Liver (tissue), 9 donors: Measurements from ENCODE around the gene NINJ2. TPM values are rescaled to one million over a fixed set of nuclear protein-coding genes. Genes with fewer than 3 reads are reported as not detected.

ENCODE experiments used
- DNase-seq: peaks from one replicate; pipeline ENCODE4 v3.0.0-alpha.2; 2017; ENCODE audit warnings: low spot score
- H3K27ac ChIP-seq, 2 donors: one replicate each; pipeline ENCODE4 v1.7.0; 2013; ENCODE audit warnings: inconsistent platforms in 2 of 2, low read length in 2 of 2, control low read depth in 1 of 2, low read depth in 1 of 2, mild to moderate bottlenecking in 1 of 2
- H3K27me3 ChIP-seq, 4 donors: one replicate each; pipeline versions ENCODE4 v1.6.1 to v1.7.0; 2013; ENCODE audit warnings: low read length in 3 of 4, inconsistent platforms in 1 of 4, mild to moderate bottlenecking in 1 of 4, moderate library complexity in 1 of 4; ENCODE audit not compliant: control insufficient read depth in 4 of 4, insufficient read depth in 4 of 4
- H3K36me3 ChIP-seq, 4 donors: one replicate each; pipeline versions ENCODE4 v1.6.1 to v1.7.0; 2013; ENCODE audit warnings: low read length in 3 of 4, mild to moderate bottlenecking in 3 of 4, low read depth in 1 of 4, moderate library complexity in 1 of 4; ENCODE audit not compliant: control insufficient read depth in 4 of 4, insufficient read depth in 3 of 4
- H3K4me1 ChIP-seq, 4 donors: one replicate each; pipeline versions ENCODE4 v1.6.1 to v1.7.0; 2013; ENCODE audit warnings: low read length in 3 of 4, mild to moderate bottlenecking in 3 of 4, moderate library complexity in 1 of 4; ENCODE audit not compliant: control insufficient read depth in 4 of 4, insufficient read depth in 4 of 4
- H3K4me3 ChIP-seq, 3 donors: one replicate each; pipeline versions ENCODE4 v1.6.1 to v1.7.0; 2013; ENCODE audit warnings: low read length in 3 of 3, control low read depth in 1 of 3, low read depth in 1 of 3, mild to moderate bottlenecking in 1 of 3
- H3K9ac ChIP-seq, 2 donors: one replicate each; pipeline ENCODE4 v1.7.0; 2013; ENCODE audit warnings: low read length in 2 of 2, mild to moderate bottlenecking in 2 of 2, moderate library complexity in 2 of 2, control low read depth in 1 of 2, low read depth in 1 of 2
- H3K9me3 ChIP-seq, 4 donors: one replicate each; pipeline versions ENCODE4 v1.6.1 to v1.7.0; 2013; ENCODE audit warnings: low read length in 3 of 4; ENCODE audit not compliant: control insufficient read depth in 4 of 4
- FOXA1 ChIP-seq: IDR thresholded peaks from 2 replicates; pipeline ENCODE4 v1.6.1; 2016; ENCODE audit warnings: antibody characterized with exemption
- FOXA2 ChIP-seq: IDR thresholded peaks from 2 replicates; pipeline ENCODE4 v1.6.1; 2016; ENCODE audit warnings: antibody characterized with exemption
- GABPA ChIP-seq, 2 donors: IDR thresholded peaks in 1 of 2; conservative IDR thresholded peaks in 1 of 2; 2 replicates each; pipeline ENCODE4 v1.6.1; 2016; ENCODE audit warnings: antibody characterized with exemption in 2 of 2, mild to moderate bottlenecking in 1 of 2, moderate library complexity in 1 of 2
- HNF4G ChIP-seq: IDR thresholded peaks from 2 replicates; pipeline ENCODE4 v1.6.1; 2016; ENCODE audit warnings: antibody characterized with exemption
- JUND ChIP-seq, 2 donors: IDR thresholded peaks; 2 replicates each; pipeline ENCODE4 v1.6.1; 2016; ENCODE audit warnings: antibody characterized with exemption in 2 of 2
- NR2F2 ChIP-seq: IDR thresholded peaks from 2 replicates; pipeline ENCODE4 v1.6.1; 2016; ENCODE audit warnings: antibody characterized with exemption
- RAD21 ChIP-seq, 2 donors: IDR thresholded peaks; 2 replicates each; pipeline ENCODE4 v1.6.1; 2016; ENCODE audit warnings: antibody characterized with exemption in 2 of 2, mild to moderate bottlenecking in 2 of 2
- RXRA ChIP-seq, 2 donors: IDR thresholded peaks; 2 replicates each; pipeline ENCODE4 v1.6.1; 2017 to 2018; ENCODE audit warnings: antibody characterized with exemption in 2 of 2, mild to moderate bottlenecking in 1 of 2
- SP1 ChIP-seq: IDR thresholded peaks from 2 replicates; pipeline ENCODE4 v1.6.1; 2018; ENCODE audit warnings: antibody characterized with exemption, mild to moderate bottlenecking
- YY1 ChIP-seq: IDR thresholded peaks from 2 replicates; pipeline ENCODE4 v1.6.1; 2016; ENCODE audit warnings: antibody characterized with exemption, mild to moderate bottlenecking
- WGBS: extraction: QIAGEN DNeasy Blood & Tissue Kit; methylation state at CpG from one replicate; pipeline ENCODE4 v1.1.7; 2013; 5-methylcytosine and 5-hydroxymethylcytosine counted together
- polyA plus RNA-seq, 2 donors: library from polyadenylated mRNA; stranded (reverse) in 1 of 2; unstranded in 1 of 2; fragments of 200-250 nt in 1 of 2; fragments of >200 nt in 1 of 2; fragmentation: Nextera tagmentation in 1 of 2; extraction: Ambion mirVana in 1 of 2; gene quantifications; one replicate each; pipeline versions ENCODE4 v1.2.1 to v1.2.3, GENCODE V29; 2013 to 2015
- total RNA-seq, 2 donors: library from RNA; depleted of rRNA; stranded (reverse); fragments of >200 nt; gene quantifications; one replicate each; pipeline ENCODE4 v1.2.3, GENCODE V29; 2014
- TF ChIP-seq, protein P1 (sequence below): IDR thresholded peaks from 2 replicates; pipeline ENCODE4 v1.6.1; 2016; ENCODE audit warnings: antibody characterized with exemption
- TF ChIP-seq, protein P2 (sequence below): IDR thresholded peaks from 2 replicates; pipeline ENCODE4 v1.6.1; 2016; ENCODE audit warnings: antibody characterized with exemption
- TF ChIP-seq, protein P3 (sequence below): IDR thresholded peaks from 2 replicates; pipeline ENCODE4 v1.6.1; 2016; ENCODE audit warnings: antibody characterized with exemption
- TF ChIP-seq, protein P4 (sequence below): IDR thresholded peaks from 2 replicates; pipeline ENCODE4 v1.6.1; 2016; ENCODE audit warnings: antibody characterized with exemption, mild to moderate bottlenecking
- donor health status: healthy.
- donor health status: healthy.
- donor health status: healthy.
- donor health status: healthy.
- donor health status: healthy.

The NINJ2 gene
- total and polyA plus RNA-seq, 4 donors = 6.7 to 16.5 (median 15.4) TPM

DNA sequence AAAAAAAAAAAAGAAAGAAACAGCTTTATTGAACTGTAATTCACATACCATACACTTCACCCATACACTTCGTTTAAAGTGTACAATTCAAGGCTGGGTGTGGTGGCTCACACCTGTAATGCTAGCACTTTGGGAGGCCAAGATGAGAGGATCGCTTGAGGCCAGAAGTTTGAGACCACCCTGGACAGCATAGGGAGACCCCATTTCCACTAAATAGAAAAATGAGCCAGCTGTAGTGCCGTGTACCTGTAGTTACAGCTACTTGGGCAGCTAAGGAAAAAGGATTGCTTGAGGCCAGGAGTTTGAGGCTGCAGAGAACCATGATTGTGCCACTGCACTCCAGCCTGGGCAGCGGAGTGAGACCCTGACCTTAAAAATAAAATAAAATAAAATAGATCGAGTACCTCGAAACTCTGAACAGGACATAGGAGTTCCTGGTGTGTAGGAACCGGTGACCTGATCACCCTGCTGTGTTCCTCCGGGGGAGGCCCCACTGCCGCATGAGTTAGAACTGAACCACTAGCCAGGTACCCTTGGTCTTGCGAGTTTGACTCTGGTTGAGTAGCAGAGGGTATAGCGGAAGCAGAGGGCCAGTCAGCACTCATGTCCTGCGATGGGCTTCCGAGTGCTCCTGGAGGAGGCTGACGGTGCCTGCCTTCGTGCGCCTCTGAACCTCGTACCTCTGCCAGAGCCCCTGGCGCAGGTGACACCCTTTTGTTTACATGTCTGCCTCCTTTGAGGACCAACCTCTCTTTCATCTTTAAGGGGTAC lies 123.5 kb downstream of the NINJ2 start:
- H3K9ac ChIP-seq = no peak overlapping the region
- H3K36me3 ChIP-seq = no peaks in the 10 kb centered on the region
- peaks cover 0 to 3% (median 0%) of the 10 kb centered on the region in 4 donors for H3K4me1 ChIP-seq
- WGBS = 94% methylated on average over 18 of the region's 18 CpGs
- no peak for DNase-seq
- H3K9me3 ChIP-seq = no peaks in the 10 kb centered on the region
- H3K27ac ChIP-seq = no peak overlapping the region
- no peaks in the 10 kb centered on the region for H3K27me3 ChIP-seq
- TF ChIP-seq, protein P1, sequence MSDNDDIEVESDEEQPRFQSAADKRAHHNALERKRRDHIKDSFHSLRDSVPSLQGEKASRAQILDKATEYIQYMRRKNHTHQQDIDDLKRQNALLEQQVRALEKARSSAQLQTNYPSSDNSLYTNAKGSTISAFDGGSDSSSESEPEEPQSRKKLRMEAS = no peak
- TF ChIP-seq, protein P2, sequence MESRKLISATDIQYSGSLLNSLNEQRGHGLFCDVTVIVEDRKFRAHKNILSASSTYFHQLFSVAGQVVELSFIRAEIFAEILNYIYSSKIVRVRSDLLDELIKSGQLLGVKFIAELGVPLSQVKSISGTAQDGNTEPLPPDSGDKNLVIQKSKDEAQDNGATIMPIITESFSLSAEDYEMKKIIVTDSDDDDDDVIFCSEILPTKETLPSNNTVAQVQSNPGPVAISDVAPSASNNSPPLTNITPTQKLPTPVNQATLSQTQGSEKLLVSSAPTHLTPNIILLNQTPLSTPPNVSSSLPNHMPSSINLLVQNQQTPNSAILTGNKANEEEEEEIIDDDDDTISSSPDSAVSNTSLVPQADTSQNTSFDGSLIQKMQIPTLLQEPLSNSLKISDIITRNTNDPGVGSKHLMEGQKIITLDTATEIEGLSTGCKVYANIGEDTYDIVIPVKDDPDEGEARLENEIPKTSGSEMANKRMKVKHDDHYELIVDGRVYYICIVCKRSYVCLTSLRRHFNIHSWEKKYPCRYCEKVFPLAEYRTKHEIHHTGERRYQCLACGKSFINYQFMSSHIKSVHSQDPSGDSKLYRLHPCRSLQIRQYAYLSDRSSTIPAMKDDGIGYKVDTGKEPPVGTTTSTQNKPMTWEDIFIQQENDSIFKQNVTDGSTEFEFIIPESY = no peak
- TF ChIP-seq RXRA (IDR thresholded peaks at IDR 0.05) = no peak
- no peak for TF ChIP-seq SP1
- no peak for TF ChIP-seq JUND (IDR thresholded peaks at IDR 0.05)
- no peak for TF ChIP-seq FOXA2
- TF ChIP-seq, protein P3, sequence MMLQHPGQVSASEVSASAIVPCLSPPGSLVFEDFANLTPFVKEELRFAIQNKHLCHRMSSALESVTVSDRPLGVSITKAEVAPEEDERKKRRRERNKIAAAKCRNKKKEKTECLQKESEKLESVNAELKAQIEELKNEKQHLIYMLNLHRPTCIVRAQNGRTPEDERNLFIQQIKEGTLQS = no peak
- no peak for TF ChIP-seq FOXA1
- no peak for TF ChIP-seq RAD21 (IDR thresholded peaks at IDR 0.05)
- TF ChIP-seq HNF4G = no peak
- no peak for TF ChIP-seq GABPA (IDR thresholded peaks at IDR 0.05 in 1 of 2, conservative IDR thresholded peaks at IDR 0.05 in 1 of 2)
- TF ChIP-seq, protein P4, sequence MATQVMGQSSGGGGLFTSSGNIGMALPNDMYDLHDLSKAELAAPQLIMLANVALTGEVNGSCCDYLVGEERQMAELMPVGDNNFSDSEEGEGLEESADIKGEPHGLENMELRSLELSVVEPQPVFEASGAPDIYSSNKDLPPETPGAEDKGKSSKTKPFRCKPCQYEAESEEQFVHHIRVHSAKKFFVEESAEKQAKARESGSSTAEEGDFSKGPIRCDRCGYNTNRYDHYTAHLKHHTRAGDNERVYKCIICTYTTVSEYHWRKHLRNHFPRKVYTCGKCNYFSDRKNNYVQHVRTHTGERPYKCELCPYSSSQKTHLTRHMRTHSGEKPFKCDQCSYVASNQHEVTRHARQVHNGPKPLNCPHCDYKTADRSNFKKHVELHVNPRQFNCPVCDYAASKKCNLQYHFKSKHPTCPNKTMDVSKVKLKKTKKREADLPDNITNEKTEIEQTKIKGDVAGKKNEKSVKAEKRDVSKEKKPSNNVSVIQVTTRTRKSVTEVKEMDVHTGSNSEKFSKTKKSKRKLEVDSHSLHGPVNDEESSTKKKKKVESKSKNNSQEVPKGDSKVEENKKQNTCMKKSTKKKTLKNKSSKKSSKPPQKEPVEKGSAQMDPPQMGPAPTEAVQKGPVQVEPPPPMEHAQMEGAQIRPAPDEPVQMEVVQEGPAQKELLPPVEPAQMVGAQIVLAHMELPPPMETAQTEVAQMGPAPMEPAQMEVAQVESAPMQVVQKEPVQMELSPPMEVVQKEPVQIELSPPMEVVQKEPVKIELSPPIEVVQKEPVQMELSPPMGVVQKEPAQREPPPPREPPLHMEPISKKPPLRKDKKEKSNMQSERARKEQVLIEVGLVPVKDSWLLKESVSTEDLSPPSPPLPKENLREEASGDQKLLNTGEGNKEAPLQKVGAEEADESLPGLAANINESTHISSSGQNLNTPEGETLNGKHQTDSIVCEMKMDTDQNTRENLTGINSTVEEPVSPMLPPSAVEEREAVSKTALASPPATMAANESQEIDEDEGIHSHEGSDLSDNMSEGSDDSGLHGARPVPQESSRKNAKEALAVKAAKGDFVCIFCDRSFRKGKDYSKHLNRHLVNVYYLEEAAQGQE = no peak
- no peak for TF ChIP-seq NR2F2
- no peak for TF ChIP-seq YY1
- H3K4me3 ChIP-seq = no peak overlapping the region

DNA sequence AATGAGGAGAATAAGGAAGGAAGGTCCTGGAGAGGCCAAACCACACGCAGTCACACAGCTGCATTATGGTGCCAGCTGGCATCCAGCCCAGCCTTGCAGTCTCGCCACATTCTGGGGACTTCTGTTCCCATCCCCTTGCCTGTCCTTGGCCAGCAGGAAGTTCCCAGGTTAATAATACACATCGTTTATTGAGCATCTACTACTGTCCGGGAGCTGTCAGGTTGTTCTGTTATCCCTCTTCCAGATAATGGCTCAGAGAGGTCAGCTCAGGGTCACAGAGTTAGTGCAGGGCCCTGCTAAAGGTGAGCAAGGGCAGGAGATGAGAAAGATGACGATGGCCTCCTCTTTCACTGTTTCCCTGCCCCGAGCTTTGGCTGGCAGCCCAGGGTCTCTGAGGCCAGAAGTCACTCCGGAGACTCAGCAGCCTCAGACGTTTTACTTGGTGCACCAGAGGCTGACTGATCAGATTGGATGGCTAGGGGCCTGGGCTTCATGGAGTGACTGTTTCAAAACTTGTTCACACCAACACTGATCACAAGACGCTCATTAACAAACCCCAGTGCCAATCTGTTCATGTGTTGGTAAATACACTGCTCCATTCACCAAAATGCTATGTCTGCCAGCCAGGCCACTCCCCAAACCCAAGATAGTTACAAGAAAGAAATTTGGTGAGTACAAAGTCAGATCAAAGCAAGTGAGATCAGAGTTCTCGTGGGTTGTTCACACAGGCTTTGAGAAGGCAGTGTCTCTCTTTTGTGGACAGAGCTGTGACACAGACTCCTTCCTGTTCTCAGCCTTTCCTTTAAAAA lies 124.3 kb downstream of the NINJ2 start:
- Histone ChIP-seq H3K4me1 (peaks cover 0 to 3% (median 0%) of the 10 kb centered on the region in 4 donors), H3K36me3 (no peaks in the 10 kb centered on the region), H3K4me3 (no peak overlapping the region), H3K27ac (no peak overlapping the region), H3K27me3 (no peaks in the 10 kb centered on the region), H3K9me3 (no peaks in the 10 kb centered on the region), H3K9ac (no peak overlapping the region)
- 32% methylated on average over 10 of the region's 10 CpGs for WGBS
- TF ChIP-seq, protein P4 = no peak
- TF ChIP-seq RXRA (IDR thresholded peaks at IDR 0.05) = peak; percentile 19 to 30
- TF ChIP-seq NR2F2 = peak; percentile 89
- no peak for DNase-seq
